ENCODE results near the gene RASIP1. TPM values are rescaled to one million over a fixed set of nuclear protein-coding genes. Genes with fewer than 3 reads are reported as not detected.

The RASIP1 gene
- total RNA-seq, 1 experiment from 2014 or later: 0.51 TPM

DNA sequence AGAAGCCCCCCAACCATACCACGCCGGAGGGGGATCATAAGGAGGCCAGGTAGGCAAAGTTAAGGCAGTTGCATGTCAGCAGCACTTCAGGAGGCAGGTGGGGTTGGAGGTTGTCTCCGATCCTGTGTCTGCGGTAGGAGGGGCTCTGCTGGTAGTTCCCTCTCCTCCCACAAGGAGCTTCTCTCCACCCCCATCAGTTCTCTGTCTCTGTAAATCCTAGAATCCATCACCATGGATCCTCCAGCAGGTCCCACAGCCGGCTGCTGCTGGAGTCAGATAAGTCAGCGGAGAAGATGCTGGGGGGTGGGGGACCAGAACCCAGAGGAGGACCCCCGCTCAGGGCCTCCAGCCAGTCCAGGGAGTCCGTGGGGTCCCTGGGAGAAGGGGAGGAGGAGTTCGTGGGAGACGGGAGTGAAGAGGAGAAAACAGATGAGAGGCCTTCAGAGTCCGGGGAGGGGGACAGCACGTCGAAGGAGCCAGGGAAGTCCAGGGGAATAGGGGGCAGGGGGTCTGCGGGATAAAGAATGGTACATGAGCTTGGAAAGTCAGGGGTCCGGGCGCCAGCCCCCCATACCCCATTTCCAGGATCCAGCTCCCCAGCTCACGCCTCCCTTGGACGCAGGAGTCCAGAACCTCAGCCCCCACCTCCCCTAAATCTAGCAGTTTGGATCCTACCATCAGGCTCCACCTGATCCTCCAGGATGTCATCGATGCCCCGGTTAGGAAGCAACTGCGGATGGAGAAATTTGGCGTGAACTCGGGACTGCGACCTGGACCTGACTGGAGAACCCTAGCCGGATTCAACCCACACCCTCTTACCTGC lies 27.2 kb downstream of the RASIP1 start:
- Histone ChIP-seq H3K4me1 (ENCODE audit: insufficient read depth, low read length) (no peaks in the 10 kb centered on the region; the same call in 1 of the 2 replicates), H3K9ac (ENCODE audit: low read length) (peak overlapping the region; percentile 48), H3K79me2 (ENCODE audit: low read length) (peaks cover 9% of the 10 kb centered on the region), H3K4me2 (ENCODE audit: low read length) (peak overlapping the region; percentile 81), H3F3A (ENCODE audit: low read length, unreplicated experiment) (no peaks in the 10 kb centered on the region), H3K9me2 (replicated peaks; ENCODE audit: low read length) (no peaks in the 10 kb centered on the region), H2AFZ (ENCODE audit: low read length) (peak overlapping the region; percentile 89), H3K36me3 (ENCODE audit: low read depth, low read length) (no peaks in the 10 kb centered on the region), H3K27me3 (ENCODE audit: low read length) (no peaks in the 10 kb centered on the region), H3K27ac (ENCODE audit: low read length) (no peak overlapping the region), H3K4me3 (ENCODE audit: low read length) (peak overlapping the region; percentile 91), H4K20me1 (ENCODE audit: low read length) (no peaks in the 10 kb centered on the region), H3K9me3 (ENCODE audit: low read length) (no peaks in the 10 kb centered on the region)
- TF ChIP-seq EZH2phosphoT487 (IDR thresholded peaks at IDR 0.05; ENCODE audit: borderline replicate concordance, low read length): no peak
- TF ChIP-seq, protein P1, sequence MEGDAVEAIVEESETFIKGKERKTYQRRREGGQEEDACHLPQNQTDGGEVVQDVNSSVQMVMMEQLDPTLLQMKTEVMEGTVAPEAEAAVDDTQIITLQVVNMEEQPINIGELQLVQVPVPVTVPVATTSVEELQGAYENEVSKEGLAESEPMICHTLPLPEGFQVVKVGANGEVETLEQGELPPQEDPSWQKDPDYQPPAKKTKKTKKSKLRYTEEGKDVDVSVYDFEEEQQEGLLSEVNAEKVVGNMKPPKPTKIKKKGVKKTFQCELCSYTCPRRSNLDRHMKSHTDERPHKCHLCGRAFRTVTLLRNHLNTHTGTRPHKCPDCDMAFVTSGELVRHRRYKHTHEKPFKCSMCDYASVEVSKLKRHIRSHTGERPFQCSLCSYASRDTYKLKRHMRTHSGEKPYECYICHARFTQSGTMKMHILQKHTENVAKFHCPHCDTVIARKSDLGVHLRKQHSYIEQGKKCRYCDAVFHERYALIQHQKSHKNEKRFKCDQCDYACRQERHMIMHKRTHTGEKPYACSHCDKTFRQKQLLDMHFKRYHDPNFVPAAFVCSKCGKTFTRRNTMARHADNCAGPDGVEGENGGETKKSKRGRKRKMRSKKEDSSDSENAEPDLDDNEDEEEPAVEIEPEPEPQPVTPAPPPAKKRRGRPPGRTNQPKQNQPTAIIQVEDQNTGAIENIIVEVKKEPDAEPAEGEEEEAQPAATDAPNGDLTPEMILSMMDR (conservative IDR thresholded peaks at IDR 0.05; ENCODE audit: low read depth, low read length): no peak
- no peak for TF ChIP-seq EZH2 (IDR thresholded peaks at IDR 0.05; ENCODE audit: low read length, unreplicated experiment)
- POLR2A ChIA-PET (ENCODE audit: unreplicated experiment): no interaction called here
- CTCF ChIA-PET: interaction anchor here (1.3 kb wide), 1 partner anchor 14 kb away, joined by 4 read pairs; no protein-coding TSS in a partner anchor
- intact Hi-C loops (cut with micrococcal nuclease): loop anchor here (5.0 kb wide), 1 partner anchor 36 kb away; no protein-coding TSS in a partner anchor
- DNase-seq: no peak
- ATAC-seq: no peak
- BruUV-seq (replicated peaks): TSS peak; percentile 49

DNA sequence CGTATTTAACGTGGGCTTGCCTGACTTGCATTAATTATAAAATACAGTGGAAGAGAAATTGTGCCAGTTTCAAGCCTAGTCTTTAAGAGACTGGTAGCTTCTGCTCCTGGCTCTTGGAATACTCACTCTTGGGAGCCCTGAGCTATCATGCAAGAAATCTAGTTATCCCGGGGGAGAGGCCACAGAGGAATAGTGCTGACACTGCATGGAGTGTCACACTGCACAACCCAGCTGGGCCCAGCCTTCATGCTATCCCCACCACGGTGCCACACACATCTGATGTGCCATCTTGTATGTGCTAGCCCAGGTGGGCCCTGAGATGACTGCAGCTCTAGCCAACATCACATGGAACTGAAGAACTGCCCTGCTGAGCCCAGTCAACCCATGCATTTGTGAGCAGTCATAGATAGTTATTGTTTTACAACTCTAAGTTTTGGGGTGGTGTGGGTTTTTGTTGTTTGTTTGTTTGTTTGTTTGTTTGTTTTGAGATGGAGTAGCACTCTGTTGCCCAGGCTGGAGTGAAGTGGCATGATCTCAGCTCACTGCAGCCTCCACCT lies 29.2 kb downstream of the RASIP1 start:
- Histone ChIP-seq H4K20me1 (ENCODE audit: low read length) (no peaks in the 10 kb centered on the region), H3K27me3 (ENCODE audit: low read length) (no peaks in the 10 kb centered on the region), H3F3A (ENCODE audit: low read length, unreplicated experiment) (no peaks in the 10 kb centered on the region), H3K4me2 (ENCODE audit: low read length) (no peak overlapping the region), H3K27ac (ENCODE audit: low read length) (no peak overlapping the region), H2AFZ (ENCODE audit: low read length) (no peak overlapping the region), H3K9me2 (replicated peaks; ENCODE audit: low read length) (no peaks in the 10 kb centered on the region), H3K36me3 (ENCODE audit: low read depth, low read length) (no peaks in the 10 kb centered on the region), H3K9me3 (ENCODE audit: low read length) (no peaks in the 10 kb centered on the region), H3K9ac (ENCODE audit: low read length) (no peak overlapping the region), H3K4me3 (ENCODE audit: low read length) (no peak overlapping the region), H3K4me1 (ENCODE audit: insufficient read depth, low read length) (no peaks in the 10 kb centered on the region; the same call in 1 of the 2 replicates), H3K79me2 (ENCODE audit: low read length) (peaks cover 9% of the 10 kb centered on the region)
- DNase-seq (no peak), ATAC-seq (no peak)
- intact Hi-C loops (cut with micrococcal nuclease): loop anchor here (5.0 kb wide), 1 partner anchor 34 kb away; no protein-coding TSS in a partner anchor
- BruUV-seq (replicated peaks): no TSS peak
- POLR2A ChIA-PET (ENCODE audit: unreplicated experiment): no interaction called here
- TF ChIP-seq EZH2 (IDR thresholded peaks at IDR 0.05; ENCODE audit: low read length, unreplicated experiment) (no peak), EZH2phosphoT487 (IDR thresholded peaks at IDR 0.05; ENCODE audit: borderline replicate concordance, low read length) (no peak)
- TF ChIP-seq, protein P1 (conservative IDR thresholded peaks at IDR 0.05; ENCODE audit: low read depth, low read length): no peak
- CTCF ChIA-PET: no interaction called here

DNA sequence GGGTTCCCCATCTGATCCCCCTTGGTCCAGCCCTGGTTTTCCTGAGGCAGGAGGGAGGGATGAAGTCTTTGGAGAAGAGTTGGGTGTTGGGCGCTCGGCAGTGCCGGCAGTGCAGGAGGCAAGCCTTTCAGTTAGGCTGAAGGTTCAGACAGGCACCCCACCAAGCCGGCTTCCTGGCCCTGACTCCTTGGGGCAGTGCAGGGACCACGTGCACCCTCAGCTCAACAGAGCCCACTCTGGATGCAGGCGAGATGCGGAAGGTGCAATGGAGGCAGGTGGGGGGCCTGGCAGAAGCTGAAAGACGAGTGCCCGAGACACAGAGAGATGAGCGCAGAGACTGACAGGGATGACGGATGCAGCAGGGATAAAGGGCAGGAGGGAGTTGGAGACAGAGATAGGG lies 31.9 kb downstream of the RASIP1 start:
- no peak overlapping the region for H3K4me3 ChIP-seq (ENCODE audit: low read length)
- no peak for DNase-seq
- ChIA-PET POLR2A (ENCODE audit: unreplicated experiment) (no interaction called here), CTCF (no interaction called here)
- H3K9me2 ChIP-seq (replicated peaks; ENCODE audit: low read length): no peaks in the 10 kb centered on the region
- no peaks in the 10 kb centered on the region; the same call in 1 of the 2 replicates for H3K4me1 ChIP-seq (ENCODE audit: insufficient read depth, low read length)
- H2AFZ ChIP-seq (ENCODE audit: low read length): no peak overlapping the region
- ATAC-seq: no peak
- TF ChIP-seq EZH2phosphoT487 (IDR thresholded peaks at IDR 0.05; ENCODE audit: borderline replicate concordance, low read length) (no peak), EZH2 (IDR thresholded peaks at IDR 0.05; ENCODE audit: low read length, unreplicated experiment) (no peak)
- TF ChIP-seq, protein P1 (conservative IDR thresholded peaks at IDR 0.05; ENCODE audit: low read depth, low read length): no peak
- intact Hi-C loops (cut with micrococcal nuclease): no loop called here
- H3K36me3 ChIP-seq (ENCODE audit: low read depth, low read length): no peaks in the 10 kb centered on the region
- no peaks in the 10 kb centered on the region for H3K9me3 ChIP-seq (ENCODE audit: low read length)
- peaks cover 8% of the 10 kb centered on the region for H3K79me2 ChIP-seq (ENCODE audit: low read length)
- no peak overlapping the region for H3K27ac ChIP-seq (ENCODE audit: low read length)
- no peaks in the 10 kb centered on the region for H3F3A ChIP-seq (ENCODE audit: low read length, unreplicated experiment)
- H3K4me2 ChIP-seq (ENCODE audit: low read length): no peak overlapping the region
- no peak overlapping the region for H3K9ac ChIP-seq (ENCODE audit: low read length)
- no peaks in the 10 kb centered on the region for H3K27me3 ChIP-seq (ENCODE audit: low read length)
- H4K20me1 ChIP-seq (ENCODE audit: low read length): no peaks in the 10 kb centered on the region
- BruUV-seq (replicated peaks): no TSS peak

Data from PC-3 (cell line).